H7 (cell line): ENCODE data around the gene TRIM22. TPM values are rescaled to one million over a fixed set of nuclear protein-coding genes. Genes with fewer than 3 reads are reported as not detected.
"Not testable (repeated sequence)": the region's sequence is repeated elsewhere in the genome, so short reads cannot be mapped to it uniquely, and the experiment has no call there.

Experiments used
- DNase-seq: peaks from one replicate; pipeline ENCODE4 v3.0.0; 2012
- H3K27me3 ChIP-seq: 2 replicates; pipeline ENCODE4 v1.6.0; 2011; ENCODE audit warnings: mild to moderate bottlenecking, low read length; ENCODE audit not compliant: control insufficient read depth, insufficient read depth
- H3K36me3 ChIP-seq: replicated peaks from 2 replicates; pipeline ENCODE4 v1.5.1; 2011; ENCODE audit warnings: low read length; ENCODE audit not compliant: control insufficient read depth, insufficient read depth
- H3K4me3 ChIP-seq: 2 replicates; pipeline ENCODE4 v1.5.1; 2011; ENCODE audit warnings: low read depth, mild to moderate bottlenecking, control low read depth, low read length, moderate library complexity; ENCODE audit not compliant: insufficient read depth
- total RNA-seq: library from RNA; depleted of rRNA; stranded (reverse); fragments of >200 nt; shearing (Covaris generic); gene quantifications from 2 replicates; pipeline ENCODE4 v1.2.3, GENCODE V29; 2014

Gene TRIM22
- total RNA-seq, 1 experiment from 2014 or later = 2.6 TPM

DNA sequence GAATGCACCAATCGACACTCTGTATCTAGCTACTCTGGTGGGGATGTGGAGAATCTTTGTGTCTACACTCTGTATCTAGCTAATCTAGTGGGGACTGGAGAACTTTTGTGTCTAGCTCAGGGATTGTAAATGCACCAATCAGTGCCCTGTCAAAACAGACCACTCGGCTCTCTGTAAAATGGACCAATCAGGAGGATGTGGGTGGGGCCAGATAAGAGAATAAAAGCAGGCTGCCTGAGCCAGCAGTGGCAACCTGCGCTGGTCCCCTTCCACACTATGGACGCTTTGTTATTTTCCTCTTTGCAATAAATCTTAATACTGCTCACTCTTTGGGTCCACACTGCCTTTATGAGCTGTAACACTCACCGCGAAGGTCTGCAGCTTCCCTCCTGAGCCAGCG lies 6.0 kb upstream of the TRIM22 start:
- H3K36me3 ChIP-seq, H3K27me3 ChIP-seq, H3K4me3 ChIP-seq, DNase-seq: not testable (repeated sequence)

GRCh38 chr11:5684036-5684645 lies 5.4 kb upstream of the TRIM22 start:
- H3K36me3 ChIP-seq = peaks cover 5% of the 10 kb centered on the region
- no peaks in the 10 kb centered on the region for H3K27me3 ChIP-seq
- H3K4me3 ChIP-seq = peak overlapping the region; percentile 49
- no peak for DNase-seq

- Histone ChIP-seq H3K27me3 (no peaks in the 10 kb centered on the region), H3K4me3 (peak within 1 kb of the TSS; percentile 49), H3K36me3 (peaks cover 2% of the 10 kb centered on the region)
- DNase-seq = peak; percentile 86
Measured at GRCh38 chr11:5684646-5685362, 4.8 kb upstream of the TRIM22 start, which contains the start of gene TRIM5. Gene TRIM5, minus strand, starts transcription at chr11:5685074. Its CDS starts 4,897 bp downstream, at chr11:5680177.

DNA sequence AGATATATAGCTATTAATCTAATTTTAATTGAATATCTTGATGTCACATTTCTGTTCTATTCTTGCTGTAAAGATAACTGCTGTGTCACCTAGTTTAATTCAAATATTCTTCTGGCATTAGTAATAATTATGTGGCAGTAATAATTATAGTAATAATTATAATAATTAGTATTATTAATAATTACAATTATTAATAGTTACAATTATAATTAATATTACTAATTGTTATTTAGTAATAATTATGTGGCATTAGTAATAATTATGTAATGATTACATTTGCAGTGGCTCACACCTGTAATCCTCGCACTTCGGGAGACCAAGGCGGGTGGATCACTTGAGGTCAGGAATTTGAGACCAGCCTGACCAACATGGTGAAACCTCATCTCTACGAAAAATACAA lies 3.2 kb upstream of the TRIM22 start:
- no peaks in the 10 kb centered on the region for H3K27me3 ChIP-seq
- no peak for DNase-seq
- H3K36me3 ChIP-seq = no peaks in the 10 kb centered on the region; the same call in 1 of the 2 replicates
- H3K4me3 ChIP-seq = no peak overlapping the region

- Histone ChIP-seq H3K36me3 (no peaks in the 10 kb centered on the region; the same call in 1 of the 2 replicates), H3K4me3 (no peak overlapping the region), H3K27me3 (no peaks in the 10 kb centered on the region)
- DNase-seq = no peak
Measured at GRCh38 chr11:5688482-5688881, 1.1 kb upstream of the TRIM22 start.

GRCh38 chr11:5690216-5690615 lies 626 bp downstream of the TRIM22 start:
- peak overlapping the region; percentile 19; the same call in 1 of the 2 replicates for H3K4me3 ChIP-seq
- DNase-seq = no peak
- H3K36me3 ChIP-seq = no peaks in the 10 kb centered on the region; the same call in 1 of the 2 replicates
- H3K27me3 ChIP-seq = no peaks in the 10 kb centered on the region

DNA sequence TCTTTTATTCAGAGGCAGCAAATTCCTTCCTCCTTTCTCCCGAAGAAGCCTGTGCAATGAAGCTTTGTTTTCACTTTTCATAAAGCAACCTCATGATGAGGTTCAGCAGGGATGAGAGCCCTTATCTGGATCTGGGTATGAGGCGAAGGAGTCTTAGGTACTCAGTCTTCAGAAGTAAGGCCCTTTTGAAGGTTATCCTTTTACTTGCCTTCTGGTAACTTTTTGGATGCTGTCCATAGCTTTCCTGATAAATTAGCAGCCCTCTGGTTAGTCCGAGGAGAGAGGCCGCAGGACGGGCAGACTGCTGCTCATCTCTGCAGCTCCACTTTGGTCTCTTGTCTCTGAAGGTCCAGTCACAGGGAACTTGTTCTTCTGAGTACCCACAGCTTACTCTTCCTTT lies 1.1 kb downstream of the TRIM22 start:
- DNase-seq = no peak
- Histone ChIP-seq H3K4me3 (no peak overlapping the region), H3K27me3 (no peaks in the 10 kb centered on the region), H3K36me3 (no peaks in the 10 kb centered on the region; the same call in none of the 2 replicates)

DNA sequence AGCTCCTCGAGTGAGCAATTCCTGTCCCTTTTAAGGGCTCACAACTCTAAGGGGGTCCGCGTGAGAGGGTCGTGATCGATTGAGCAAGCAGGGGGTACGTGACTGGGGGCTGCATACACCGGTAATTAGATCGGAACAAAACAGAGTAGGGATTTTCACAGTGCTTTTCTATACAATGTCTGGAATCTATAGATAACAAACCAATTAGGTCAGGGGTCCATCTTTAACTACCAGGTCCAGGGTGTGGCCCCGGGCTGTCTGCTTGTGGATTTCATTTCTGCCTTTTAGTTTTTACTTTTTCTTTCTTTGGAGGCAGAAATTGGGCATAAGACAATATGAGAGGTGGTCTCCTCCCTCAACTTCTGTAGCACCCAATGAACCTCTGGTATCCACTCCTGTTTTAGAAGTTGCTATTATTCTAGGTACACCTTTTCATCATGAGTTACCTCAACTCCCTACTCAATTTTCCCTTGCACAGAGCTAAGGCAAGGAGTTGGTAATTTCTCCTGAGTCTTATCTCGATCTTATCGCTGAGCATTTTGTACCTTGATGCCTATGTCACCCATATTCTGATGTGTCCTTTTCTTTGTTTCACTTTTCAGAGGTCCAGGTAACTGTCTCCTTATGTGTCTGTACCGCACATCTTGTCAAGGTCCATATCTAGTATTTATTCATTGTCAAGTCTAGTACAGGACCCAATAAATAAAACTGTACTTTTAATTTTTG lies 1.8 kb downstream of the TRIM22 start:
- not testable (repeated sequence) for H3K27me3 ChIP-seq, H3K4me3 ChIP-seq, DNase-seq, H3K36me3 ChIP-seq

GRCh38 chr11:5691964-5692361 lies 2.4 kb downstream of the TRIM22 start:
- H3K36me3 ChIP-seq = peaks cover 6% of the 10 kb centered on the region
- H3K4me3 ChIP-seq = no peak overlapping the region
- DNase-seq = no peak
- no peaks in the 10 kb centered on the region for H3K27me3 ChIP-seq

GRCh38 chr11:5694642-5695041 lies 5.1 kb downstream of the TRIM22 start:
- no peak for DNase-seq
- Histone ChIP-seq H3K4me3 (no peak overlapping the region), H3K36me3 (peaks cover 11% of the 10 kb centered on the region), H3K27me3 (no peaks in the 10 kb centered on the region)

GRCh38 chr11:5695580-5695979 lies 6.0 kb downstream of the TRIM22 start:
- H3K4me3 ChIP-seq = no peak overlapping the region
- no peaks in the 10 kb centered on the region for H3K27me3 ChIP-seq
- peaks cover 11% of the 10 kb centered on the region for H3K36me3 ChIP-seq
- DNase-seq = no peak

DNA sequence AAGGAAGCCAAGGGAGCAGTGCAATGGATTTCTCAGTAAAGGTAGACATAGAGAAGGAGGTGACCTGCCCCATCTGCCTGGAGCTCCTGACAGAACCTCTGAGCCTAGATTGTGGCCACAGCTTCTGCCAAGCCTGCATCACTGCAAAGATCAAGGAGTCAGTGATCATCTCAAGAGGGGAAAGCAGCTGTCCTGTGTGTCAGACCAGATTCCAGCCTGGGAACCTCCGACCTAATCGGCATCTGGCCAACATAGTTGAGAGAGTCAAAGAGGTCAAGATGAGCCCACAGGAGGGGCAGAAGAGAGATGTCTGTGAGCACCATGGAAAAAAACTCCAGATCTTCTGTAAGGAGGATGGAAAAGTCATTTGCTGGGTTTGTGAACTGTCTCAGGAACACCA lies 6.6 kb downstream of the TRIM22 start:
- Histone ChIP-seq H3K4me3 (no peak overlapping the region), H3K36me3 (peaks cover 11% of the 10 kb centered on the region), H3K27me3 (no peaks in the 10 kb centered on the region)
- no peak for DNase-seq

- DNase-seq = no peak
- Histone ChIP-seq H3K27me3 (no peaks in the 10 kb centered on the region), H3K4me3 (no peak overlapping the region), H3K36me3 (peaks cover 11% of the 10 kb centered on the region)
Measured at GRCh38 chr11:5698281-5698680, 8.7 kb downstream of the TRIM22 start.

GRCh38 chr11:5700421-5701054 lies 10.9 kb downstream of the TRIM22 start:
- Histone ChIP-seq H3K36me3 (peaks cover 11% of the 10 kb centered on the region), H3K27me3 (no peaks in the 10 kb centered on the region), H3K4me3 (no peak overlapping the region)
- no peak for DNase-seq
